Hematopoietic multipotent progenitor cell treated with erythropoietin and hydrocortisone succinate and interleukin-3 and kit ligand, for 17 days (in vitro differentiated cells): ENCODE measurements around the gene LRTM2.
"Not testable (repeated sequence)": the region's sequence is repeated elsewhere in the genome, so short reads cannot be mapped to it uniquely, and the experiment has no call there.

Experiments
- DNase-seq: peaks from one replicate; pipeline ENCODE4 v3.0.0-alpha.2; 2015; ENCODE audit warnings: low spot score

The LRTM2 gene

DNA sequence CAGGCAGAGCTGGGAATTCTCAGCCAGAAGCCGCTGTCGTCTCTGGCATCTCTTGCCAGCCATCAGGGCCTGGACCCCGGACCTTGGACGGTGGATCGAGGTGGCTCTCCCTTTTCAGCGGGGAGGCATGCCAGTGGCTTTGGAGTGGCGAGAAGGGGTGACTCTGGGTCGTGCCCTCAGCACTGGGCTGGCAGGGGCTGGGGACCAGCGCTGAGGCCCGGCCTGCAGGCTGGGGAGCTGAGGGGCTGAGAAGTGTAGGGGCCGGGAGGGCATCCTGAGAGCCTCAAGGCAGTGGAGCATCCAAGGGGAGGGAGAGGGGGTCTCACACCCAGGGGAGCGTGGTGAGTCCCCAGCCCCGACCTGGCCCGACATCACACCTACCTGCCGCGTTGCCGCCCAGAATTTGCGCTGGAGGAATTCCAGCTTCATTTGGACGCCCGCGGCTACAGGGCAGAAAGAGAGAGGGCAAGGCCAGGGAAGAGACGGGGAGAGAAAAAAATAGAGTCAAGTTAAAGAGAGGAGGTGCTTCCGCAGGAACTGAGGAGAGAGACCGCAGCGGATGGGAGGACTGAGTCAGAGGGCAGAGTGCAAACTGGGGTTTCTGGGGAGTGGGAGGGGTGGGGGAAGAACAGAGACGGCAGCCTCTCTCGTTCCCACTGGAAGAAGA lies 9.0 kb upstream of the LRTM2 start:
- no peak for DNase-seq

DNA sequence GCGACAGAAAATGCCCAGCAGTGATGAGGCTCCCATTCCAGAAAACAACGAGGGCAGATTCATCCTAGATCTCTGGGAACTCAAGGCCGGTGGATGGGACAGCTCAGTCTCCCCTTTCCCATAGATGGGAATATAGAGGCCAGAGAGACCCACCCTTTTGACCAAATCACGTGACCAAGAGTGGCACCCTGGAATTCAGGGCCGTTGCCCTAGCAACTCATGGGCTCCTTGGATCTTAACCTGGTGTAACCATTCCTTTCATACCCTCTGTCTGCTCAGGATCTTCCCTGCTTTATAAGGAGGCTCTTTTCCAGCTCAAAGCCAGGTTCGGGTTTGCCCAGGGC lies 8.4 kb upstream of the LRTM2 start:
- DNase-seq = no peak

DNA sequence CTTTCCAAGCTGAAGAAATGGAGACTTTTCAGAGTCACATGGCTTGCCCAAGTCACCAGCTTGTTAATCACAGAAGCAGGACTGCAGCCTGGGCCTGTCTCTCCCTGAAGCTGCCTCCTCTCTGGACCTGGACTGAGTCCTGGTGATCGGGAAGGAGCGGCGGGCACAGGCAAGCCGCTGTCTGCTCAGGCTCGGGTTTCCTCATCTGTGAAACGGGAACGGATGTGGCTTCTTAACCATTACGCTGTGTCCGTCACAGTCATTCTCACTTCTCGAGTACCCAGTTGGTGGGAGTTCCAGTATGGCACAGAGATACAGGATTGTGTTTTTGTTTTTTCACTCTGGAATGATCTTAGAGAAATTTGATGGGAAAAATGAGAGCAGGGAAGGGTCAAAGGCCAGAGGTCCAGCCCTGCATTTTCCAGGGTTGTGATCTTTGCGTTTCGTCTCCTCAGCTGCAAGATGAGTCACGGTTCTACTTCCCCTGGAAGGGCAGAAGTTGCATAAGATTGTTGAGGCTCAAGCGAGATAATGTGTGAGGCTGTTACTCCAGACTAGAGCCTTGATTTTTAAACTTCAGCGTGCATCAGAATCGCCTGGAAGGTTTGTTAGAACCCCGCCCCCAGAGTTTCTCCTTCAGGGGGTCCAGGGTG lies 7.6 kb upstream of the LRTM2 start:
- no peak for DNase-seq

DNA sequence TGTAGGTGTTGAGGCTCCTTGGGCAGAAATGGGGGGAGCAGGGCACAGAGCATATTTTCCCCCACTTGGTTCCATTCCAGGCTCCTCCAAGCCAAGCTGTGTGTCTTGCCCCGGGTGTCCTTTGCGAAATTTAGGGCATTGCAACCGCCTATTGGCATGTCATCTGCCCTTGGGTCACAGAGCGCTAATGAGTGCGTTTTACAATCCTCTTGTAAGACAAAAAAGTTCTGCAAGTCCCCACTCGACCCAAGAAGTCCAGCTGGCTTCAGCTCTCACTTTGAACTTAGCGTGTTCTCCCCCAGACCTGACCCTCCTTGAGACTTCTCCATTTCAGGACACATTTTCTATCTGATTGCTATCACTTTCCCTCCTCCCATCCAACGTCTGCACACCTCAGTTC lies 6.1 kb upstream of the LRTM2 start:
- no peak for DNase-seq

DNA sequence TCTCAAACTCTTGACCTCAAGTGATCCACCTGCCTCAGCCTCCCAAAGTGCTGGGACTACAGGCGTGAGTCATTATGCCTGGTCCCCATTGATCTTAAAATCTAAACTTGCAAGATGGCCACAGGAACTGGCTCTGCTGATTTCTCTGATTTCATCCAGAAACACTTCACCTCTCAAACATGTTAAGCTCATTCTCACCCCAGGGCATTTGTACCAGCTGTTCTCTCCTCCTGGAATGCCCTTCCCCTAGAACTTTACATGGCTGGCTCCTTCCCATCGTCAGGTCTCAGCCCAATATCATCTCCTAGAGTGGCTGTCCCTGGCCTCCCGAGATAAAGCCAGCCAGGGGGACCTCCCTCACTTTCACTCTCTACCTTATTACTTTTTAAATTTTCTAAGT lies 5.3 kb upstream of the LRTM2 start:
- no peak for DNase-seq

DNA sequence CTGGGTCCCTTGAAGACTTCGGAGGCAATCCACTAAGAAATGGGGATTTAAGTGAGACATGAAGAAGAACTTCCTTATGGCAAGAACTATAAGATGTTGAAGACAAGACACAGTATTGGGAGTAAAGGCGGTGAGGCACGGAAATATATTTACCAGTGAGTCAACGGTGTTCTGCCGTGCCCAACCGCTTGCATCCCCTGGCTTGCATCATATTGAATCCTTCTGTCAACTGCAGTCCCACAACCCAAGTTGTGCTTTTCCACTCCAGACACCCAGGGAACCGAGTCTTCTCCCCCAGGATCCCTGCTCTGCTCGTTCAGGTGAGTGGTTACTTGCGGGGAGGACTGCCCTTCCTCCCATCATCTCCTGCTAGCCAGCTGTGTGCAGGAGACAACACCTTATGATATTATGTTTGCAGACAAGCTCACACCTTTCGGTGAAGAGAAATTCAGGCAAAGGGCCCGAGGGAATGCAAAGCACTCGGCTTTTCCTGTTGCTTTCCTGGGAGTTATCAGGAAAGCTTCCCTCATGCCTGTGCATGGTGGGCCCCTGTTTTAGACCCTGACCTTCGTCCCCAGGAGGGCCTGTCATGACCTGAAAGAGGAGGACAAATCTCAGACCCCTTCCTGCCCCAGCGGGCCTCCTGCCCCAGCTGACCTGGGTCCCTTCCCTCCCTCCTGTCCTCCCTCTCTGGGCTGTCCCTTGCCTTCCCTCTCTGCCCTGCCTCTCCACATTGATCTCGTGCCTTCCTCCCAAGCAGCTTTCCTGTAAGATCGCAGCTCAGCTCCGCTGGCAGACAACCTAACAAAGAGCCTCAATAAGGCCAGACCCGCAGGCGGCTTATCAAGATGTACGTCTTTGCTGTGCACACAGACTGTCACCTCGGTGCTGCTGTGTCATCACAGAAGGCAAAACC lies 4.3 kb upstream of the LRTM2 start:
- DNase-seq = no peak

DNA sequence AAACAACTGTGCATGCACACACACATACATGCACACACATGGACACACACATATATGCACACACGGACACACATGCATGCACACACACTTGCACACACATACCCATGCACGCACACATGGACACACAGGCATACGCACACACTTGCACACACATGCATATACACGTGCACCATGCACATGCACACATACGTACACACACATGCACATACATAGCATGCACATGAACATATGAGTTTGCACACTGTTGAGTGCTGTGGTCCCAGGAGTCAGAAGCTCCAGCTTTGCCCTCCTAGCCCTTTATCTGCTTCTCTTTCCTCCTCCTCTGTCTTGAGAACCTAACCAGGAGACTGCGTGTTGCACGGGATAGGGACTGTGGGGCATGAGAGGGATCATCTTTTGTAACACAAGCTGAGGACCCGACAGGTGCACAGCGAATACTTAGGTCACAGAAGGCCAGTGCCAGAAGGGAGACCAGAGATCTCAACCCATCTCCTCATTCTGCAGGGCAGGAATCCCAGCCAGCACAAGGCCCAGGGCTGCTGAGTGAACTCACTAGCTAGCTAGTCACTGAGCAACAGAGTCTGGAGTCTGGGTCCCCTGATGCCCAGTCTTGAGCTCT lies 3.5 kb upstream of the LRTM2 start:
- no peak for DNase-seq

DNA sequence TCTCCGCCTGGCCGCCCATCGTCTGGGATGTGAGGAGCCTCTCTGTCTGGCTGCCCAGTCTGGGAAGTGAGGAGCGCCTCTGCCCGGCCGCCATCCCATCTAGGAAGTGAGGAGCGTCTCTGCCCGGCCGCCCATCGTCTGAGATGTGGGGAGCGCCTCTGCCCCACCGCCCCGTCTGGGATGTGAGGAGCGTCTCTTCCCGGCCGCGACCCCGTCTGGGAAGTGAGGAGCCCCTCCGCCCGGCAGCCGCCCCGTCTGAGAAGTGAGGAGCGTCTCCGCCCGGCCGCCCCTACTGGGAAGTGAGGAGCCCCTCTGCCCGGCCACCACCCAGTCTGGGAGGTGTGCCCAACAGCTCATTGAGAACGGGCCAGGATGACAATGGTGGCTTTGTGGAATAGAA lies 2.4 kb upstream of the LRTM2 start:
- DNase-seq = not testable (repeated sequence)

DNA sequence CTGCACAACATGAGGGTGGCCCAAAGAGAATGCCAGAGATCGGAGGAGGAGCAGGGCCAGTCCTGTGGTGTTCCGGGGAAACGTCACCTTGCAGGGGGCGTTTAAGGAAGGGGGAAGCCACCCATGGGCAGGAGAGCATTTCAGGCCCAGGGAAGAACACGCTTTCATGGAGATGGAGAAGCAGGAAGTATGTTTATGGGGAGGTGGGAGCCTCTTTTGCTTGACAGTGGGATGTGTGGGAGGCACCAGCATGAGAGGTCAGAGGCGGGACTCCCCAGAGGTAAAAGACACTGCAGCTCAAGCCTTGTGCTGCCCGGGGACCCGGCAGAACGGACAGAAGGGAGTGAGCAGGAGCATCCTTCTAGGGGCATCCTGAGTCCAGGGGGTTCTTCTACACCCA lies 1.3 kb upstream of the LRTM2 start:
- no peak for DNase-seq

DNA sequence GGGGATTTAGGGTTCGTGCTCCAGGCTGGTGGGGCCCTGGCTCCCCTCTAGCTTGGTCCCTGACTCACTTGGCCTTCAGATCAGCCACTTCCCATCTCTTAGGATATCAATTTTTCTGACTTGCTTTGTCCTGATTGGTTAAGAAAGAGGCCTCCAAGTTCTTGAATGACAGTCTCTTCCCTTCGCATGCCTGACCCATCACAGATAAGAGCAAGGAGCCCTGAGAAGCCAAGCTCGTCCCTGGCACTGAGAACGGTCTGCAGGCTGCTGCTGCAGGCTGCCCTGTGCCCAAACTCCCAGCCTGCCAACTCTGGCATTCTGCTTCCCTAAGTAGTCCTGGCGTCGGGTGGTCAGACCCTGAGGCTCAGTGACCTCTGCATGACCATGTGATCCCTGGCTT lies 794 bp upstream of the LRTM2 start:
- no peak for DNase-seq

DNA sequence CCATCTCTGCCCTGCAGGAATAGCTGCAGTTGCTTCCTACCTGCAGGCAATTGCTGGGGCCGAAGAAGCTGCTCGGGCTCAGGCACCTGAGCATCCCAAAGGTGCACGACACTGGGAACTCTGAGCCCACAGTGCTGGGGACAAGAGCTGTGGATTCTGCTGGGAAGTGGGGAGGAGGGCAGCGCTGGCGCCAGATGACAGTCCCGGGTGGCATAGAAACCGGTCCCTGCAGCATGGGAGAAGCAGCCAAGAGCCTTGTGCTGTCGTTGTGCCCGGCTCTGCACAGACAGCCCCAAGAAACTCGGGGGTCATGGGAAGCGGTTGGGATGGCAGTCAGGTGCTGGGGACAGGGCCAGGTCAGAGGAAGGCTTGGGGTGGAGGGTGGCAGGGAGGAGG lies 529 bp downstream of the LRTM2 start:
- no peak for DNase-seq

DNA sequence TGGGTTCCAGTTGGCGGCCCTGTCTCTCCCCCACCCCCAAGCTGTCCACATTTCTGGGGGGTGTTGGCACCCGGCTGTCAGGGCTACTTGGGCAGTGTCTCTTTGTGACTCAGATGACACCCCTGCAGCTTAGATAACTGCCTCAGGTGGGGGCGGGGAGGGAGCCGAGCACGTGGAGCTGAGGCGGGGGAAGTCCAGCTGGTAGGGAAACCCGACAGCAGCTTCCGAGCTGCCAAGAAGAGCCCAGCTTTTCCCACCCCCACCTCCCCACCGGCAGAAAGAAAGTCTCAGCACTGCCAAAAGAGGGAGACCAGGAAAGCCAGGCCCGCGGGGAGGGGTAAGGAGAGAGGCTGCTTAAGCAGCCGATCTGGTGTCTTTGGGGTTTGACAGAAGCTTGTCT lies 1.4 kb downstream of the LRTM2 start:
- DNase-seq = no peak

DNA sequence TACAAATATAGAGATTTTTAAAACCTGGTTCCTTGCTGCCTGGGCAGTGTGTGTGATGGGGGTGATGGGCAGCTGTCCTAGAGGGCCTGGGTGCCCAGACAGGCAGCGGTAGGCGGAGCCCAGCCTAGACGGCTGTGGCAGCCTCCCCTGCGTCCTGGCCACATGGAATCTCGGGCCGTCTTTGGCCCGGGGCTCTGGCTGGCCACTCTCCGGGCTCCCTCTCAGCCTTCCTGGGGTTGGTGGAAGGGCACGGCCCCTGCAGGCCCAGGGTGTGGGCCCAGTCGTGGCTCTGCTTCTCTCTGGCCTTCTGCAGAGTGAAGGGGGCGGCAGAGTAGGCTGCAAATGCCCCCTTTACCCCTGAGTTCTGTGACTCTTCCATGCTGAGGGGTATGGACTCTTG lies 2.3 kb downstream of the LRTM2 start:
- DNase-seq = no peak

DNA sequence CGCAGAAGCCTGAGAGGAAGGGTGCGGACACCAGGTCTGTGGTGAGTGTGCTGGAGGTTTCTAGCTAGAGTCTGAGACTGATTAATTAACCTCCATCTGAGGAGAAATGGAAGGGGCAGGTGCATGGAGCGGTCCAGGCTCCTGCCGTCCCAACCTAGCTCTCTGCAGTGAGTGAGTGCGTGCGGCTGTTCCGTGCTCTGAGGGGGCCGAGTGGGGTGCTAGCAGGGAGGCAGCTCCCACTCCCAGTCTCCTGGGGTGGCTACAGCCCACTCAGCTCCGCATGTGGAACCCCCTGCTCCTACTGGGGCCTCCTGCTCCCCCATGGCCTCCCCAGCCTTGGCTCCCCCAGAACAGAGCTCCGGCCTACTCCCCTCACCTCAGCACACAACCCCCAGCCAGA lies 2.9 kb downstream of the LRTM2 start:
- no peak for DNase-seq

DNA sequence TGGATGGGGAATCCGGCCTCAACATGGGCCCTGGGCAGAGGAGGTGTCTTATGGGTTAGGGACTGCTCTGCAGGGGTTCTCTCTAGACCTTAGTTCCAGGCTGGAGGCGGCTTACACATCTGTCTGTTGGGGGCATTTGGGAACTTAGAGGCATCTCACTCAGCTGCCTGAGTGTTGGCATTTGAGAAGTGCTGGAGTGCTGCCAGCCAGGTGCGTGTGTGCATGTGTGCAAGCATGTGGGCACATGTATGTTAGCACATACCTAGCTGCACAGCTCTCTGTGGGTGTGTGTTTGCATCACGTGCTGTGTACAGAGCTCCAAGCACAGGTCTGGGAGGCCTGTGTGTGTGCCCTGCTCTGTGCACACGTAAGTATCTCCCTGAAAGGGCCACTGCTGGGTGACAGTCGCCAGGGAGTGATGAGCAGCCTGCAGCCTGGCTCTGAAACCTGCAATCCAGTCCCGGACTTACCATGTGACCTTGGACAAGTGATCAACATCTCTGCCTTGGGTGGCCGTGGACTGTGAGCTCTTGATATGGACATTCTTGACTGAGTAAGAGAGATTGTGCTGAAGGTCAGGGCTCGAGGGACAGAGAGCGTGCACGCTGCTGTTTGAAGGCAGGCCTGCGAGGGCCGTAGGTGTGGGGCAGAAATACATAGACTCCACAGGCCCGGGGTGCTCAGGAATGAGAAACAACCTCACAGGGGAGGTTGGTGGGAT lies 5.2 kb downstream of the LRTM2 start:
- no peak for DNase-seq

DNA sequence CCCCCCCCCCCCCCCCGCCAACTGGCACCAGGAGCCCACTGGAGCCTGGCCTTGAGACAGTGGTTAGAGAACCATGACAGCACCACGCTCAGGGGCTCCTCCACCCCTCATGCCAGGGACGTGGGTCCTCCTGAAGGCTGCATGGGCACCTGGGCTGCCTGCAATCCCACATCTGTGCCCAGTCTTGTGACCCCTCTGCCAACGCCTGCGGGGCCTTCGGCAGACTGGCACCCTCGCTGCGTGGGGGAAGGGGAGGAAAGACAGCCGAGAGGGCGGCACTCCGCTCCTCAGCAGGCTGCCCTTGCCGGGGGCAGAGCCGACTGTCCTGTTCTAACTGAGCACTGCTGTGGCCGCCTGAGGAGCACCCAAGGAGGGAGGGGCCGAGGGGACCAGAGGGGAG lies 6.0 kb downstream of the LRTM2 start:
- no peak for DNase-seq

DNA sequence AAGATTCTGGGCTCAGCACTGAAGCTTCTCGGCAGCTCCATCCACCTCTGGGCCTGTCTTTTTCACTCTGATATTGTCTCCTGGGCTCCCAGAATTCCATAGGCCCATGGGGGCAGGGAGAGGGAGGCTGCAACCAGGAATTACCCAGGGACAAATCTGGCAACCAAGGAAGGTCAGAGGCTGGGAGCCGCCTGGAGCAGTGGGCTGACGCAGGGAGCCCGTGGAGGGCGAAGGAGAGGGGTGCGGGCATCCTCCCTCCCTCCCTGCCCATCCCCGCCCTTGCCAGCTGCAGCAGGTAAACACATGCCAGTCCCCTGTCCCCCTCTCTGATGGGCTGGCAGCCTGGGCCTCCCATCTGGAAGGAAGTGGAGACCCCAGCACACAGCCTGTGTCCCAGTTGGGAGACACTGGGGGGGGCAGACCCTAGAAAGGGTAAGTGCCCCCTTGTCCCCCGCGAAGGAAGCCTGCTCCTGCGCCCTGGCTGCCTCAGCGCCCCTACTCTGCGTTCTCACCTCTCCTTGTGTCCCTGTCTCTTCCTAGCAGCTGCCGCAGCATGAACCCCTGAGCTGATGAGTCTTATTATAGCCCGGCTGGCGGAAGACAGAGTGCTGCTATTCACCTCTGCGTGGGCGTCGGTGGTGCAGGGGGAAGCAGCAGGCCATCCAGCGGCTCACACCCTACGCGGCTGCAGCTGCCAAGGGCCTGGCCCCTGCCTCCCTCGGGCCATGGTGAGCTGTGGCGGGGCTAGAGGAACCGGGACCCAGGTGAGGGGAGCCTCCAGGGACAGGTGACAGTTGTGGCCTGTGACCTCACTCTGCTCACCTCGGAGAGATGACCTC lies 6.7 kb downstream of the LRTM2 start:
- DNase-seq = no peak

DNA sequence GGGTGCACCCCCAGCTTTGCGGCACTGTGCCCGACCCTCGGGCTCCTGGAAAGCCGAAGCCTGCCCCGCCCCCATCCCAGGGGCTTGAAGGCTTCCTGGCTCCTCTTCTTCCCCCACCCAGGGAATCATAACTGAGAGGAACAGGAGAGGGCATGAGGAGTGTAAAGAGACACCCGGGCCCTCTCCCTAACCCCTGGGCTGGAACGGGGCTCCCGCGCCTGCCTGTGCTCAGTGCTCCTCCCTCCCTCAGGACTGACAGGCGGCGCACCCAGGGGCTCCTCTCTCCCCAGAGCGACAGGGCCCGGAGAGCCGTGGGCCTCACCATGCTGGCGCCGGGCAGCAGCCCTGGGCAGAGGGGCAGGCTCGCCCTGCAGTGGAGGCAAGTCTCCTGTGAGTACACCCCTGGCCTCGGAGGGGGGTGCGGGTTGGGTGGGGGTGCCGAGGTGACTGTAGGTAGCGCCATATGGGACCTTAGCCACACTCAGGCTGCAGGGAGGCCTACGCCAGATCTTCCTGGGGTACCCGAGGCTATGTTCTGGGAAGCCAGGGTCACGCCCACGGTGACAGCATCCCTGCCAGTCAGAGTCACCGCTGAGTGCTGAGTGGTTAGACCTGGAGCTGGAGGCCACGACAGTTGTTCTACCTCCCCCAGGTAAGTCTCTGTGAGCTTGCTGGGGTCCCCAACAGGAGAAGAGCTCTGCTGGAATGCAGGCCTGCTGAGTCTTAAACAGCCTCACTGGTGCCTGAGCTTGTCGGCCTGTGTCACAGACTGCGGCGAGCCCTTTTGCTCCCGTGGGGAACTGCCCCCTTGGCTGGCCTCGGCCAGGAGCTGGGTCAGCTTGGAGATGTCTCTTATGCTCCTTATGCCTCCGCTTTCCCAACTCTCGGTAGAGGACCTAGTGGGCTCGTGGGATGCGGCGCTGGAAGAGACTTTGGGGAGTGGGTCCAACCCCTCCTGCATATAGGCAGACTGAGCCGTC lies 7.8 kb downstream of the LRTM2 start:
- no peak for DNase-seq

DNA sequence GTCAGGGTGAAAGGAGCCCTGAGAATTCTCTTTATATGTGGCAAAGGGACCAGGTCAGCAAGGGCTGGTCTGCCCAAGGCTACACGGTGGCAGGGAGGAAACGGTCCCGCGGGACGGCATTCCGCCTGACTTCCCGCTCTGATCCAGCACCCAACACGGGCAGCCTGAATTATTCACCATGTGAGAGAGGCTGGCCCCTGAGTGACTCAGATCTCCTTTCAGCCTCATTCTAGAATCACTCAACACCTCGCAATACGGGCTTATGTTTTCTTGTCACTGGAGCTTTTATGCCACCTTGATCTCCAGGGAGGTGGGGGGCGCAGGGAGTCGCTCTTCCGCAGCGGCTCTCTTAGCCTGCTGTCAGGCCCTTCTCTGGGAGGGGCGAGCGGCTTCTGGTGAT lies 8.5 kb downstream of the LRTM2 start:
- no peak for DNase-seq

DNA sequence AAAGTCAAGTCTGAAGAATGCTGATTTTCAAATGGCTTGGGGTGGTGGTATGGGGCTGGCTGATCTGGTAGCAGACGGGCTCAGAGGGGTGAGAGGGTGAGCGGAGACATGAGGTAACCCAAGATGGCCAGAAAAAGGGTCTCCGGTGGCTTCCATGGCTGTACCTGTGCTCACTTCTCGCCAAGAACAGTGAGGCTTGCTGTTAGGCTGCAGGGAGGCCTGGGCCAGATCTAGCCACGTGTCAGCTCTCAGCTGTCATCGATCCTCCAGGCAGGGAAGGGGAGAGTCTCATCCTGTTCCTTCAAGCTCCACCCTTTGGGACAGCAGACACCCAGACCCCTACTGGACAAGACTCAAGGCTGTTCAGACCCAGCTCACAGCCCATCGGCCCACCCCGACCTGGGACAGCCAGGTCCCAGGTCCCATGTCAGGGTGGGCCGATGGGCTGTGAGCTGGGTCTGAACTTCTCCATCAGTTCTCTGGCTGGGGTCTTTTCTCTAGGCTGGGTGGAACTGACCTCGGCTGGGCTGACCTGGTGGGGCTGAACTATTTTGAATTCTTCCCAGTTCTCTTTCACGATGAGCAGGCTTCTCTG lies 9.0 kb downstream of the LRTM2 start:
- no peak for DNase-seq
